ENCODE results near the gene GRM7.

Gene GRM7

GRCh38 chr3:7160689-7161088 is 299.8 kb downstream of the GRM7 start:
- DNase-seq, result no peak

DNA sequence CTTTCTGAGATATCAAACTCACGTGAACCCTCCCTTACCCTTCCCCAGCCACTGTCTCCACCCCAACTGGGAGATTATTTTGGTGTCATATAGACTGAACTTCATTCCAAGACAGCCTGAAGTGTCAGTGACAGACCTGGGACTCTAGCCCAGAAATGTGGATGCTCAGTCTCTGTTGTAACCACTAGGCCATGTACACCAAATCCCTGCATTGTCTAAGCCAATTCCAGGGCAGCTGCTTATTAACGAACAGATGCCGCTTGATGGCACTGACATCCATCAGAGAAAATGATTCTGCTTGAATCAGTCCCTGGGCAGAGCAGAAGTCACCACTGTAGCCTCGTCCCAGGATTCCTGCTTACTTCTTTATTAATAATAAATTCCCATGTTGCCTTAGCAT is 305.5 kb downstream of the GRM7 start:
- DNase-seq, result no peak

- no peak for DNase-seq
Measured at GRCh38 chr3:7171493-7171892, 310.6 kb downstream of the GRM7 start.

DNA sequence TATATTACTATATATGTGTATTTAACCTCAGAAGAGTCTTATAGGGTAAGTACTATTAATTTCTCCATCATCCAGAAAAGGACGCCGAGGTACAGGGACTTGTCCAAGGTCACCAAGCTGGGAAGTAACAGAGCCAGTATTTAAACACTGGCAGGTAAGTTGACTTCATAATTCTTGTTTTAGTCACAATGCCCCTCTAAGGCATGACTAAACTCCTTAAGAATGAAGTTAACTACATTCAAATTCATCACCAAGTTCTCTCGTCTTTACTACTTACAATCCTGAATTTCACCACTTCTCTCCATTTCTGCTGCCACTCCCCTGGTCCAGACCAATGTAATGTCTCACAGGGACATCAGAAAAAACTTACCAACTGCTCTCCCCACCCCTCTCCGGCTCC is 312.1 kb downstream of the GRM7 start:
- DNase-seq, result no peak

GRCh38 chr3:7188551-7188950 is 327.6 kb downstream of the GRM7 start:
- no peak for DNase-seq

DNA sequence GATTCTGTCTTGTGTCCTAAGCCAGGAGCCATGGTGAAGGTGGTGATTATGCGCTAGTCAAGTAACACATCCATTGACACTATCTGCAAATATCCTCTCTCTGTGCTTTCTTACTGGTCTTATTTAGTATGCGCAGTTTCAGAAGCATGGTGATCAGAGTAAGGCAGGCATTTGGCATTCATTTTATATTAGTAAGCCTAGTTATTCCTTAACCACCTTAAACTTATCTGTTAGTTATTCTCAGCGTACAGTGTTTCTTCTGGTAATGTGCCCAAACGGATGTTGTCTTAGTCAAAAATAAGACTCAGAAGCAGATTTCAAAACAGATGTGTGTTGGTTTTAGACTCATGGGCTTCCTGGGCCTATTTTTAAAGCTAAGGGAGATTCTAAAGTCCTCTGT is 329.2 kb downstream of the GRM7 start:
- DNase-seq, result no peak

- DNase-seq, result no peak
Measured at GRCh38 chr3:7193269-7193668, 332.4 kb downstream of the GRM7 start.

- no peak for DNase-seq
Measured at GRCh38 chr3:7194071-7194835, 333.3 kb downstream of the GRM7 start.

- DNase-seq, result no peak
Measured at GRCh38 chr3:7195934-7196333, 335.0 kb downstream of the GRM7 start.

- no peak for DNase-seq
Measured at GRCh38 chr3:7201784-7202183, 340.9 kb downstream of the GRM7 start.

DNA sequence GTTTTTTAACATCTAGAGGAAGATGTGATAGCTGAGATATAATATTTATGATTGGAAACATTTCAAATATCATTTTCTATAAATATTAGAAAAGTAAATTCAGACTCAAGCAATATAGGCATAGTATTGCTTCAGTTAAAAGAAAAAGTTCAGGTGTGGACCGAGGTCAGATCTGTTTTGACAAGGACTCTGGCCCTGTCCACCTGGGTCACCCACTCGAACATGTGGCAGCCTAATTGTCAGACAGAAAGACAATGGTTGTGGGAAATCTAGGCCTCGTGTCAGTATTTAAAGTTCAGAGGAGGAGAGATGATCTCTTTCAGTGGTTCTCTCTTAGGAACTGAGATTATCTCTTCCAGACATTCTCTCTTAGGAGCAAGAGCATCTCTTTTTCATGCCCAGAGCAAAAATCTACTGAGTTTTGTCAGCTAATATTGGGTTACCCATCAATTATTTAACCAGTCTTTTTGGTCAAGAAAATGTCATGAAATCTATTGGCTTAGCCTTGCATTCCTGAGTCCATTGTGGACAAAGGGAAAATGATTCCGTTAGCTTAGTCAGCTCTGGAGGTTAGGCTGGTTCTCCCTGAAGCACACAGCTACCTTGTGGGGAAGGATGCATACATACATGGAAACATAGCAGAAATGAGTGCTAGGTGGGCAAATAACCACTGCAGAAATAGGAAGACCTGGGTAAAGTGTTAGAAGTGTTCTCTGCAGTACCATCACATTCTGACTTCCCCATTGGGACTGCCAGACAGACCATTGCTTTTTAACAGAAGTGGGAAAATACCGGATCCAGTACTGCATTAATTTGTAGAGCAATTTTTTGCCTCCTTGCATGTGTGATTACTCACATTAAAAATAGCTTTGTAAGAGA is 343.3 kb downstream of the GRM7 start:
- DNase-seq, result no peak

DNA sequence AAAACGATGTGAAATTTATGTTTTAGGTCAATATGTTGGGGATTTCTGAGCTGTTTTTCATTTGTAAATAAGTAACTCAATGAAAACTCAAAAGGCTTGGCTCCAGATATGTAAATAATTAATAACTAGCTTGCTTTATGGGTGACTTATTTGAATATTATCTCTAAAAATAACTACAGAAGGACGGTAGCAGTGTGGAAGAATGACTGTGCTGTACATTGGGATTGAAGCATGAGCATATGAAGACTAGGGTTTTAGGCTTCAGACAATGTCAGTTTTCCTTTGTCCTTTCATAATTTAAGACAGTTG is 343.9 kb downstream of the GRM7 start:
- DNase-seq, result no peak

GRCh38 chr3:7205535-7205934 is 344.6 kb downstream of the GRM7 start:
- no peak for DNase-seq

DNA sequence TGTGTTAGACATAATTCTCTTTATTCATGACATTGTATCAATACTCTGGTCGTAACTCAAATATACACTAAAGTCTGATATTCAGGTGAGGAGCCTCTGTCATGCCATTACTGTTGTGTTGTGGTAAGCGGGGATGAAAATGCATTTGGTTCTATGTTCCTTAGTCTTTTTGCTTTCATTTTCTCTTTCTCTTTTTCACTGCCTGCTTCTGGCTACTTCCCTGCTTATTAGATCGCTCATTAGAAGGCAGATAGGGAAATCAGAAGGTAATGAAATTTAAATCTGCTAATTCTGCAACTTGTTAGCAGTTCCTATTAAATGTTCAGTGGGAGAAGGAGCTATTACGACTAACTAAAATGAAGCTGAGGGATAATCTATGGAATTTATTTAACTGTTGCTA is 345.0 kb downstream of the GRM7 start:
- no peak for DNase-seq

GRCh38 chr3:7207125-7207524 is 346.2 kb downstream of the GRM7 start:
- no peak for DNase-seq

GRCh38 chr3:7207928-7208327 is 347.0 kb downstream of the GRM7 start:
- no peak for DNase-seq

DNA sequence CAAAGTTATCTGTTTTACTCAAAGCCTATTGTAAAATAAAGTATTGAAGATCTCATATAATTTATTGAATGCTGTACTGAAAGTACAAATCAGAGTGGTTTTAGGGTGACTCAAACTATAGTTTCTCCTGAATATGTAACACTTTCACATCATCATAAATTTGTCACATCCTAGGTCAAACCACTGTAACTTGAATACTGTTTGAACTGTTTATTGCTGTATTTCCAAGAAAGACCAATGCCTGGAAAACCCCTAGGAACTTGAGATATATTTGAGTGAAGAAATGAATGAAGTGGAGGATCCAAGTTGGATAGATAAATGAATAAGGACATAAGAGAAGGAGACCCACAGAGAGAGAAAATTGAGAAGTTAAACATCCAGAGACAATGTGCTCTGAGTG is 348.2 kb downstream of the GRM7 start:
- no peak for DNase-seq

- DNase-seq, result no peak
Measured at GRCh38 chr3:7211740-7212139, 350.8 kb downstream of the GRM7 start.

DNA sequence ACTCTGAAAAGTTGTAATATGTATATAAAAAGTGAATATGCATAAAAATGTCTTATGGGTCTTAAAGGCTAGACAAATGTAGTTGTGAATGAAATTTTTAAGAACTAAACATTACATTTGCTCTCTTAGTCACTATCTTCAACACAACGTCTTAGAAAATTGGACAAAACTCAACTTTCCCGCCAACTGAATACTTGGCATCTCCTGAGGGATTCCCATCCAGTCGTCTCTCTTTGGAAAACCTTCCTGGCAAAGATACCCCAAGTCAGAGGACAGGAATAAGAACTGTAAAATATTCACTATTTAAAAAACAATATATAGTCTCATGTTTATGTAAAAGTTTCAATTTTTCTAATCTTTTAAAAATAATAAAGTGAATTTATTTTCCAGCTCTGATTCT is 354.8 kb downstream of the GRM7 start:
- no peak for DNase-seq

GRCh38 chr3:7226393-7226792 is 365.5 kb downstream of the GRM7 start:
- DNase-seq, result no peak

DNA sequence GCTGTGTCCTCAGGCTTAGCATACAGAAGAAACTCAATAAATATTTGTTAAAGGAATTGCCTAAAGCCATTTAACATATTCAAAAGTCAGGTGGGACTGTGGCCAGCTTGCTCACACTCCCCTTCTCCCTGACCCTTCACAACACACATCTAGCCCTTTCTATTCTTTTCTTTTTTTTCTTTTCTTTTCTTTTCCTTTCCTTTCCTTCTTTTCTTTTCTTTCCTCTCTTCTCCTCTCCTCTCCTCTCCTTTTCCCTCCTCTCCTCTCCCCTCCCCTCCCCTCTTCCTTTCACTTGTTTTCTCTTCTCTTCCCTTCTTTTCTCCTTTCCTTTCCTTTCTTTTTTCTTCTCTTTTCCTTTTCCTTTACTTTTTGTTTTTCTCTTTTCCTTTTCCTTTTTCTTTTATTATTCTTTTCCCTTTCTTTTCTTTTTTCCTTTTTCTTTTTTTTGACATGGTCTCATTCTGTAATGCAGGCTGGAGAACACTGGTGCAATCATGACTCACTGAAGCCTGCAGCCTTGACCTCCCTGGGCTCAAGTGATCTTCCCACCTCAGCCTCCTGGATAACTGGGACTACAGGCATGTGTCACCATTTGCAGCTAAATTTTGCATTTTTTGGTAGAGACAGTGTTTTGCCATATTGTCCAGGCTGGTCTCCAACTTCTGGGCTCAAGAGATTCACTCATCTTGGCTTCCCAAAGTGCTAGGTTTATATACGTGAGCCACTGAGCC is 377.8 kb downstream of the GRM7 start:
- DNase-seq, result no peak

DNA sequence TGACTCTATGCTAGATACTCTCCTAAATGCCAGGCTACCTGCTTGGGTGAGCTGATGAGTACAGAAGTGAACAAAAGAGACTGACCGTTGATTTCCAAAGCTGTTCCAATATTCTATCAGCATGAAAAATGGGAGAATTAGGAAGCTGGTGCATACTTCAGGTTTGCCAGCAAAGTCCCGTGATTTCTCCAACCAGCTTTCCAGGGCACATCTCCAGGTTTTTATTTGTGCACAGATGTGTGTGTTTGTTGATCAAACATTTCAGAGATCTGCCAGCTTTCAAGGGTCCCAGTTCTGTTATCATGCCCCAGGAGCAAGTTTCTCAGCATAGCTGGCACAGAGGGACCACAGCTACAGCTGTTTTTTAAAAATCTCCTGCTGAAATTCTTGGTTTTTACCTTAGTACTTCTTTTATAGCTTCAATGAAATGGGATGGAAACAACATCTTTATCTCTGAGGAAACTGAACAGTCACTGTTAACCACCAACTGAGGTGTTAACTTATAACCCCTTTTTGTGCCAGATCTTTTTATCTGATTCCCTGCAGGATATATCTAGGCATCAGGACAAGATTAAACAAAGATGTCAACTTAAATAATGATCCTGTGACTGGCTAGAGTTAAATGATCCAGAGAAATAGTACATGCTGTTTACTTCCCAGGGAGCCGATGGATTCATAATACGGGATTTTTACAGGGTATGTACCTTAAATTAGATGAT is 380.8 kb downstream of the GRM7 start:
- DNase-seq, result no peak

GRCh38 chr3:7242303-7242635 is 381.4 kb downstream of the GRM7 start:
- DNase-seq, result no peak

Data from NCI-H446 (cell line).